Activated CD4-positive, alpha-beta T cell treated with anti-CD3 and anti-CD28 coated beads, Interleukin-2, amount 50 U/mL, for 48 hours (primary cell): ENCODE results near the gene GTSF1L.

Source experiments
- DNase-seq, 2 experiments: peaks; one replicate each; pipeline ENCODE4 v3.0.0-alpha.2; 2020

The GTSF1L gene

DNA sequence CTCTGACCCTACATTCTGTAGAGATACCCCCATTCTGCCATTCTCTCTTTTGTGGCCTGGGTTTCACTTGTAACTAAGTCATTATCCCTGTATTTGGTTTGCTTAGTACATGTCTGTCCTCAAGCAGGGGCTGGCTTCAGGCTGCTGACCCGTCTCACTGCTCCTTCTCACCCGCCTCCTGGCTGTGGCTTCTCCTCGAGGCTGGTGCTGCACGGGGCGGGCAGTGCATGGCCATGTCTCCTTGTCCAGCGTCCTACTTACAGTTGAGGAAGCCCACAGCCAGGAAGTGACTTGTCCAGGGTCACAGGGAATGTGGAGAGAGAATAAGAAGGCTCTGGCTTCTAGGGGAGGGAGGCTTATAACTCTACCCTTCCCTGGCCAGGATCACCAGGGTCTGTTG is 11.3 kb downstream of the GTSF1L start:
- DNase-seq = no peak

DNA sequence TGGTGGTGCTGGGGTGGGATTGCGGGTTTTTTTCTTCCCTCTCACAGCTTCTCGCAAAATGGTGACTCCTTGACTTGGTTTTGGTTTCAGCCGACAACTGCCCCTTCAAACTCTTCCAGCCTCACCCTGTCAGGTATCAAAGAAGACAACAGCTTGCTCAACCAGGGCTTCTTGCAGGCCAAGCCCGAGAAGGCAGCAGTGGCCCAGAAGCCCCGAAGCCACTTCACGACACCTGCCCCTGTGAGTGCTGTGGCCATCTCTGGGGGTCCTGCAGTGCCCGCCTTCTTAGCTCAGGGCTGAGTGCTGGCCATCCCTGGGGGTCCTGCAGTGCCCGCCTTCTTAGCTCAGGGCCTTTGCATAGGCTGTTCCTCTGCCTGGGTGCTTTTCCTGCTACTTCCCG is 11.8 kb downstream of the GTSF1L start:
- no peak for DNase-seq

DNA sequence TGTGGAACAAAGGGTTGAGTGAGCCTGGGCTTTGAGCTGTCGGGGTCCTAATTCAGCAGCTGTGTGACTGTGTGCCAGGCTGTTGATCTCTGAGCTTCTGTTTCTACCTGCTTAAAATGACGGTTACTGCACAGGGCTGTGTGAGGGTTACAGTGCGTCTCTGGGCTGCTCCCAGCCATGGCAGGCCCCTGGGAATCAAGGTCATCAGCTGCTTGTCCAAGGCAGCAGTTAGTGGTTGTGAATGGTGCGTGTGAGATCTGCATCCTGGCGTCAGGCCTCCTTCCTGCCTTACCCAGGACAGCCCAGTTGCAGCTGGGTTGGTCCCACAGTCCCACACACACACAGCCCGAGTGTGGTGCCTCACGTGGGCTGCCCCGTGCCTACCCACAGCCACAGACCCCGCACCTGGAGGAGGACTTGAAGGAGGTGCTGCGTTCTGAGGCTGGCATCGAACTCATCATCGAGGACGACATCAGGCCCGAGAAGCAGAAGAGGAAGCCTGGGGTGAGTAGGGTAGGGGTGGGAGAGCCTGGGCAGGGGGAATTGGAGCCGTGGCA is 15.6 kb downstream of the GTSF1L start:
- no peak for DNase-seq

DNA sequence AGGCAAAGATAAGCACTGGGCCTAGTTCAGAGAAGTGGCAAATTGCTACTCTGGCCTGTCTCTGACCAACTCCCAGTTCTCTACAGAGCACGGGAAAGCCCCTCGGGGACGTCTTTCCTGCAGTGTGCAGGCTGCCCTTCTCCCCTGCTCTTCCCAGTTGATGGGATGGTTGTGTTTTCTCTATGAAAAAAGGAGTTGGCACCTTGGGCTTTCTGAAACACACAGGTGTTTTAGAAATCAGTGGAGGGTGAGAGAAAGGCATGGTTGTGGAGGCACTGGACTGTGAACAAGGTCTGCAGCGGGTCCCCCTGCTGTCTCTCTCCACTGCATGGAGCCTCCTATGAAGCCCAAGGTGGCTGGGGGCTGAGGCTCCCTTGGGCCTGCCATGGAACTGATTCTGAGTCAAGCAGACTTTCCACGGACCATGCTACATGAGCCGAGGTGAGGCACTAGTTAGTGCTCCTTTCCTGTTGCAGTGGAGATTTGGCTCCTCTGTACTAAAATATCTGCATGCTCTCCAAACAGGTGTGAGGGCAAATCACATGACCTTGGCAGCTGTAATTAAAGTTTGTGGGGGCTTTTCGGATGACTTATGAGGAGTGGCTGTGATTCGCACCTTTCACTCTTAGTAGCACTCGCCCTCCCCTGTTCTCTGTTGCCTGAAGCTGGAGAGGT is 16.3 kb downstream of the GTSF1L start:
- DNase-seq = no peak

DNA sequence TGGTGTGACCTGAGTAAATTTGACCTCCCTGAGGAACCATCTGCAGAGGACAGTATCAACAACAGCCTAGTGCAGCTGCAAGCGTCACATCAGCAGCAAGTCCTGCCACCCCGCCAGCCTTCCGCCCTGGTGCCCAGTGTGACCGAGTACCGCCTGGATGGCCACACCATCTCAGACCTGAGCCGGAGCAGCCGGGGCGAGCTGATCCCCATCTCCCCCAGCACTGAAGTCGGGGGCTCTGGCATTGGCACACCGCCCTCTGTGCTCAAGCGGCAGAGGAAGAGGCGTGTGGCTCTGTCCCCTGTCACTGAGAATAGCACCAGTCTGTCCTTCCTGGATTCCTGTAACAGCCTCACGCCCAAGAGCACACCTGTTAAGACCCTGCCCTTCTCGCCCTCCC is 24.3 kb downstream of the GTSF1L start:
- no peak for DNase-seq

DNA sequence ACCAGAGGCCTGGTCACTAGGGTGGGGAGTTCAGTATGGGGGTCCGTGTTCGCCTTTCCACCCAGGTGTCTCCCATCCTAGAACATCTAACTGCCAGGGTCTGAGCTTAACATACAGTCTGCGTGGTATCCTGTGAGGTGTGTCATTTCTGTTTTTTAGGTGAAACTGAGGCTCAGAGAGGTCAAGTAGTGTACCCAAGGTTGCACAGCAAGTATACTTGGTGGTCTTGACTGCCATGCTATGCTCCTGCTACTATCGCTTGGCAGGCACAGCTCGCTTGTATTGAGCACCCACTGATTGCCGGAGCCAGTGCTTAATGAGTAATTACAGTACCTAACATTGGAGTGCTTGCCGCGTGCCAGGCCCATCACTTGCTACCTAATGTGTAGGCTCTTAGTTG is 26.2 kb downstream of the GTSF1L start:
- DNase-seq = no peak

DNA sequence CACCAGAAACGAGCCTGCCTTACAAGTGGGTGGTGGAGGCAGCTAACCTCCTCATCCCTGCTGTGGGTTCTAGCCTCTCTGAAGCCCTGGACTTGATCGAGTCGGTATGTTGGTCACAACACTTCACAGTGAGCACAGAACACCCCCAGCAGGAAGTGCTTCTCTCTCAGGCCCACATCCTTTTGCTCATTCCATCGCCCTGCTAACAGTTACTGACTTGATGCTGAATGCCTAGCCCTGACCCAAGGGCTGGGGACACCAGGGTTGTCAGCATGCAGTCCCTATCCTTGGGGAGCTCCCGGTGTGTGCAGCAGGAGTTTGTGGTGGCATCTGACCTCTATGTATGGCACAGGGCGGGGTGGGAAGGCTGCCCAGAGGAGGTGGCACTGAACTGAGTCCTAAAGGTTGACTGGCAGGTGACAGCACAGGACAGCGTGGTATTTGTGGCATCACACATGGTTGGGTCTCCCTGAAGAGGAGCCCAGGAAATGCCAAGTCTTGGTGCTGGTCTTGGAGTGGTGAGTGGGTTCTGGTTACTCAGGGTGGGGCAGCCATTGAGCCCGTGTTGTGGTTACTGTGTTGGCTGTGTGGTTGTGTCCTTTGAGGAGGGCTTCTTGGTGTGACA is 26.7 kb downstream of the GTSF1L start:
- no peak for DNase-seq

DNA sequence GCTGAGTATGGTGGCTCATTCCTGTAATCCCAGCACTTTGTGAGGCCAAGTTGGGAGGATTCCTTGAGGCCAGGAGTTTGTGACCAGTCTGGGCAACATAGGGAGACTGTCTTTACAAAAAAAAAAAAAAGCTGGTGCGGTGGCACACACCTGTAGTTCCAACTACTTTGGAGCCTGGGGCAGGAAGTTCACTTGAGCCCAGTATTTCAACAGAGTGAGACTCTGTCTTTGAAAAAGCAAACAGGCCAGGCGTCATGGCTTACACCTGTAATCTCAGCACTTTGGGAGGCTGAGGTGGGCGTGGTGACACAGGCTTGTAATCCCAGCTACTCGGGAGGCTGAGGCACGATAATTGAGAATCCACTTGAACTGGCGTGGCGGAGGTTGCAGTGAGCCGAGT is 31.2 kb downstream of the GTSF1L start:
- DNase-seq = no peak

DNA sequence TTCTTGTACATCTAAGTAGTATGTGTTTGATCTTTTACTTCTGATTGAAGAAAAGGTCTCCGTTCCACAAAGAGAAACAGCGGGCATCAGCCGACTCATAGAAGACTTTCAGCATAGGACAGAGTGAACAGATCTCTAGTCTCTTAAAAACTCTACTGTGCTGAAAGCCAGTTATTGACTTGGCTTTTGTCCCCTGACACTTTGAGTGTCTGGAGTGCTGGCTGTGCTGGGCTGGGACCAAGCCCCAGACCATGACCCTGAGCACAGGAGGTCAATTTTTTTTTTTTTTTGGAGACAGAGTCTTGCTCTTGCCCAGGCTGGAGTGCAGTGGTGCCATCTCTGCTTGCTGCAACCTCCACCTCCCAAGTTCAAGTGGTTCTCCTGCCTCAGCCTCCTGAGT is 32.0 kb downstream of the GTSF1L start:
- DNase-seq = no peak

DNA sequence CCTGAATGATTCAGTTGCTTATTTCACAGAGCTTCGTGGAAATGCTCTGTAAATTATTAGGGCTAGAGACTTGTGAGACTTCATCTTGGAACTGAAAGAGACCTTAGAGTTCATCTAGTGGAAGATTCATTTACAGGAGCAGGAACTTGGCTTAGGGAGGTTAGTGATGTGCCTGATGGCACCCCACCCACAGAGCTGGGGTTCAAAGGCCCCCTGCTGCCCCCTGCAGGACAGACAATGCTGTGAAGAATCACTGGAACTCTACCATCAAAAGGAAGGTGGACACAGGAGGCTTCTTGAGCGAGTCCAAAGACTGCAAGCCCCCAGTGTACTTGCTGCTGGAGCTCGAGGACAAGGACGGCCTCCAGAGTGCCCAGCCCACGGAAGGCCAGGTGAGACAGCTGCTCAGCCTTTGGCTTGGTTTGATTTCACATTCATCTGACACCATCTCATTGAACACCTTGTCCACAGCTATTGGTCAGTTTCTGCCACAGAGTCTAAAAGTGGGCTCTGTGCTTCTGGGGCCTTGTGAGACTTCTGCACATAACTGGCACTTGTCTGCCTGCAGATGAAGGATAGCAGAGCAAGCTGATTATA is 34.8 kb downstream of the GTSF1L start:
- peak; percentile 74 to 79 for DNase-seq

DNA sequence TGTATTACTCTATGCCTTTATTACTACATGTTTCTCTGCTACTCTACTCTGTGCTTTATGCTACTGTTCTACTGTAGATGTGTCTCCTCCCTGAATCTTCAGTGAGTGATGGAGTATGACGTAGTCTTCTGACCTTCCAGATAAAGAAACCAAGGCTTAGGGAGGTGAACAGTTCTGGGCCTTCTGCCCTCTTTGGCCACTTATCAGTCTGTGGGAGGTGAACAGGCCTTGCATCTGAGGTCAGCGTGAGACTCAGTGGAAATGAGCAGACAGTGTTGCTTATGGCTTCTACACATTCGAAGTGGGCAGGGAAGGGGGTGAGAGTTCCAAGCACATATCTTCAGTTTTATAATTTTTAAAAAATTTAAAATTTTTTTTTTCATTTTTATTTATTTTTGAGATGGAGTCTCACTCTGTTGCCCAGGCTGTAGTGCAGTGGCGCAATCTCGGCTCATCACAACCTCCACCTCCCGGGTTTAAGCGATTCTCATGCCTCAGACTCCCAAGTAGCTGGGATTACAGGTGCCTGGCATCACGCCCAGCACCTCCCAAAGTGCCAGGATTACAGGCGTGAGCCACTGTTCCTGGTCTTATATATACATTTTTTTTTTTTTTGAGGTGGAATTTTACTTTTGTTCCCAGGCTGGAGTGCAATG is 35.7 kb downstream of the GTSF1L start:
- DNase-seq = no peak

DNA sequence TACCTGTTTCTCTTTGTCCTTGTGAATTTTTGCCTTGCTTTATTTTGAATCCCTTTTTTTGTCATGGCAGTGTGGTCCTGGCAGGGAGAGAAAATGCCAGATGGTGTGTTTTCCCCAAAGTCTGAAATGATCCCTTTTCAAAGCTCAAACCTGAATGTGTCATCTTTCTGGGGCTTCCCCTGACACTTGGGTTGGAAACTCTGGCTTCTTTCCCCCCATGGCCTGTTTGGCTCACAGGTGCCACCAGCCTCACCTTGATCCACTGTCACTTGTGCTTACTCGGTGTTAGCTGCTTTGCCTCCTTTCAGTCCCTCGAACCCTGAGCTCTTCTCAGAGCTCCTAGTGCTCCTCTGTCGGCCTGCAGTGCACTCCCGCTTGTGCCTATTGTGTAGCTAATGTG is 37.6 kb downstream of the GTSF1L start:
- no peak for DNase-seq

DNA sequence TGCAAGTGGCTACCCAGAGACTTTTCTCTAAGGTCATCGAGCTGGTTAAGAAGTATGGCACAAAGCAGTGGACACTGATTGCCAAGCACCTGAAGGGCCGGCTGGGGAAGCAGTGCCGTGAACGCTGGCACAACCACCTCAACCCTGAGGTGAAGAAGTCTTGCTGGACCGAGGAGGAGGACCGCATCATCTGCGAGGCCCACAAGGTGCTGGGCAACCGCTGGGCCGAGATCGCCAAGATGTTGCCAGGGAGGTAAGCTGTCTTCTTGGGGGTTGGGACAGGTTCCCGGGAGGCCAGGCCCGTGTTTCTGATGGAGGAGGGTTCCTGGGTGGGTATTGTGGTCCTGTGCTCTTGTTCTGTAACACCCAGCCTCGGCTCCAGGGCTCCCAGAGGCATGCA is 40.0 kb downstream of the GTSF1L start:
- DNase-seq = no peak

DNA sequence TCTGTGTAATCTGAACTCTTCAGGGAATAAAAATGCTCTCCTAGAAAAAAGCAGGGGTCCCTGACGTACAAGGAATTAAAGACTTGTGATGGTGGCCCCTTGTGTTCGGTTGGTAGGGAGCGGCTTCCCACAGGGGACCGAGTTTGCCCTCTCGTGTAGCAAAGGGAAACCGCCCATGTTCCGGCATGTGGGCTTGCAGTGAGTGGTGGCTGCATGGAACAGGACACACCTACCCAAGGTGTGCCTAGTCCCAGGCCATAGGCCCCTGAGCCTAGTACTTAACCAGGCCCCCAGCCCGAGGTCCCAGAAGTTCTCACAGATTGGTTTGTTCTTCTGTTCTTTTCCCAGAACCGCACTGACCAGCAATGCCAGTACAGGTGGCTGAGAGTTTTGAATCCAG is 44.4 kb downstream of the GTSF1L start:
- DNase-seq = no peak

DNA sequence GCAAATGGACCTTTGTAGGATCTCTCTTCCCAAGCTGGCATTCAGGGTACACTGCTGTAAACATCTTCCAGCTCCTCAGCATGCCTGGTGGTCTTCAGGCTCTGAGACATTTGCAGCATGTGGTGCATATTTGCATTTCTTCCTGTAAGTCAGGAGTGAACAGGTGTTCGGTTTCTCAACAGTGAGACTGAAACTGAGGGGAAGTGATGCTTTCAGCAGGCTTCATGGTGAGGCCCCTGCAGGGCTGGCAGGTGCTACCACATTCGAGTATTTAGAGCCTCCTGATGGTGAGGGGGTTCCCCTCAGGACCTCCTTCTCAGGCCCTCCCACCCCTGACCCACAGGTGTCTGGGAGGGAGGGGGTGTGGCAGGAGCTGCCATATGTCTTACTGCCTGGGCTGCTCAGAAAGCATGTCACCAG is 44.8 kb downstream of the GTSF1L start:
- no peak for DNase-seq

DNA sequence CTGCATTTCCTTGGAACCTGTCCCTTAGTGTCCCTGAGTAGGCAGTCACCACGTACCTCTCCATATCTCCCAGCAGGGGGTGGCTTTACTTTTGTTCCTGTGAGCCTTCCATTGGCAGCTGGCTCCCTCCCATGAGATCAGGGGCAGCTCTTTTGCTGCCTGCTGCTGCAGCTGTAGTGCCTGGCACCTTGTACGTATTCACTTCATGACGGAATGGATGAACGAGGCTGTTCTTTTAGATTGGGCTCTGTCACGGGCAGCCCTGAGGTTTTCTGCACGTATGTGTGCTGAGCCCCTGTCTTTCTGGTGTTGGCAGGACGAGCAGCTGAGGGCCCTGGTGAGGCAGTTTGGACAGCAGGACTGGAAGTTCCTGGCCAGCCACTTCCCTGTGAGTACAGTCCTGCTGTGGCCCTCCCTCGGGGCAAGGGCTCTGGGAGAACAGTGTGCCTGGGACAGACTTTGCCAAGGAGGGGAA is 45.3 kb downstream of the GTSF1L start:
- no peak for DNase-seq

DNA sequence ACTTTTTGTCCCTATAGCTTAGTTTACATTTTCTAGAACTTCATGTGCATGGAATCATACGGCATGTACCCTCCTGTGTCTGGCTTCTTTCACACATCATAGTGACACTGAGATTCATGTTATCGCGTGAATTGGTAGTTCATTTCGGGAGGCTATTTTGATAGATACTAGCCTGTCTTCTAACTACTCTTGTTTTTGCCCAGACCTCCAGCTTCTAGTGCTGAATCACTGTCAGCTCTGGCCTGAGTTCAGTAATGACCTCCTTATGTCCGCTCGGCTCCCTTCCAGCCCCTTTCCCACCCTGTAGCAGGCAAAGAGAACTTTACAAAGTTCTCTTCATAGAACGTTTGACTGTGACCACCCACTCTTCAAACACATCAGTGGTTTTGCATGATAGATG is 45.8 kb downstream of the GTSF1L start:
- no peak for DNase-seq

DNA sequence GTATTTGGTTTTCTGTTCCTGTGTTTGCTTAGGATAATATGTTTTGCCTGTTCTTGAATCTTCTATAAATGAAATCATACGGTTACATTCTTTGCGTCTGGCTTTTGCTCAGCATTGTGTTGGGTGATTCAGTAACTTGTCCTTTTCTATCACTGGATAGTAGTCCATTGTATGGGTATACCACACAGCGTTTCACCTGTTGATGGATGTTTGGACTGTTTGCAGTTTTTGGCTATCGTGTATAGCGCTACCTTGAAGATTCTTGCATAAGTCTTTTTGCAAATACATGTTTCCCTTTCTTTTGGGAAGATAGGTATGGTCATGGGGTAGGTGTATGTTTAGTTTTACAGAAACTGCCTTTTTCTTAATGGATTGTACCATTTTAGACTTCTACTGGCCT is 50.4 kb downstream of the GTSF1L start:
- no peak for DNase-seq
